Measurements from ENCODE around the gene HOXB13. TPM values are rescaled to one million over a fixed set of nuclear protein-coding genes. Genes with fewer than 3 reads are reported as not detected.

The HOXB13 gene
- total RNA-seq, 4 donors from 2014 or later = not detected

GRCh38 chr17:48723423-48724250 lies 4.9 kb downstream of the HOXB13 start:
- intact Hi-C loops (cut with DNase I; ENCODE audit: low total_unique reads) = loop anchor here (5.0 kb wide), 1 partner anchor 159 kb away; no protein-coding TSS in a partner anchor

GRCh38 chr17:48722915-48723422 lies 5.6 kb downstream of the HOXB13 start, which contains the start of gene PRAC2:
Gene PRAC2, plus strand, starts transcription at chr17:48723185. Its CDS starts 1,226 bp downstream, at chr17:48724411.
- DNase-seq = no peak
- intact Hi-C loops (cut with DNase I; ENCODE audit: low total_unique reads) = loop anchor here (5.0 kb wide), 1 partner anchor 159 kb away; no protein-coding TSS in a partner anchor
- no peaks in the 10 kb centered on the region for H3K36me3 ChIP-seq
- TF ChIP-seq POLR2A (IDR thresholded peaks at IDR 0.05) = no peak
- TF ChIP-seq CTCF (IDR thresholded peaks at IDR 0.05) = no peak
- peaks cover 45 to 97% of the 10 kb centered on the region in 2 donors for H3K27me3 ChIP-seq
- H3K9me3 ChIP-seq = no peaks in the 10 kb centered on the region
- no peak within 1 kb of the TSS for H3K4me3 ChIP-seq
- no peaks in the 10 kb centered on the region for H3K4me1 ChIP-seq
- no peak within 1 kb of the TSS for H3K27ac ChIP-seq

More at GRCh38 chr17:48723423-48724250, 4.9 kb downstream of the HOXB13 start:
- no peaks in the 10 kb centered on the region for H3K9me3 ChIP-seq
- peaks cover 45 to 97% of the 10 kb centered on the region in 2 donors for H3K27me3 ChIP-seq
- H3K27ac ChIP-seq = no peak overlapping the region
- no peak overlapping the region for H3K4me3 ChIP-seq
- no peaks in the 10 kb centered on the region for H3K36me3 ChIP-seq
- H3K4me1 ChIP-seq = no peaks in the 10 kb centered on the region
- TF ChIP-seq POLR2A (IDR thresholded peaks at IDR 0.05) (no peak), CTCF (IDR thresholded peaks at IDR 0.05) (no peak)
- no peak for DNase-seq

- no peak for DNase-seq
- no peak within 1 kb of the TSS for H3K27ac ChIP-seq
- H3K4me1 ChIP-seq = no peaks in the 10 kb centered on the region
- no peak within 1 kb of the TSS for H3K4me3 ChIP-seq
- intact Hi-C loops (cut with DNase I; ENCODE audit: low total_unique reads) = loop anchor here (5.0 kb wide), 1 partner anchor 160 kb away; no protein-coding TSS in a partner anchor
- H3K27me3 ChIP-seq = peaks cover 46 to 97% of the 10 kb centered on the region in 2 donors
- H3K36me3 ChIP-seq = no peaks in the 10 kb centered on the region
- TF ChIP-seq CTCF (IDR thresholded peaks at IDR 0.05) (no peak), POLR2A (IDR thresholded peaks at IDR 0.05) (no peak)
- no peaks in the 10 kb centered on the region for H3K9me3 ChIP-seq
These were observed 6.2 kb downstream of the HOXB13 start, which contains the start of gene PRAC1 for GRCh38 chr17:48722201-48722907. Gene PRAC1, minus strand, starts transcription at chr17:48722518. Its CDS starts 126 bp downstream, at chr17:48722392.

GRCh38 chr17:48721009-48721402 lies 7.5 kb downstream of the HOXB13 start:
- no peaks in the 10 kb centered on the region for H3K36me3 ChIP-seq
- H3K9me3 ChIP-seq = no peaks in the 10 kb centered on the region
- TF ChIP-seq POLR2A (IDR thresholded peaks at IDR 0.05) (no peak), CTCF (IDR thresholded peaks at IDR 0.05) (no peak)
- intact Hi-C loops (cut with DNase I; ENCODE audit: low total_unique reads) = loop anchor here (5.0 kb wide), 1 partner anchor 161 kb away; no protein-coding TSS in a partner anchor
- no peak overlapping the region for H3K27ac ChIP-seq
- H3K27me3 ChIP-seq = peaks cover 50 to 98% of the 10 kb centered on the region in 2 donors
- H3K4me3 ChIP-seq = no peak overlapping the region
- no peaks in the 10 kb centered on the region for H3K4me1 ChIP-seq
- DNase-seq = no peak
